Ishikawa (cell line): Measurements from ENCODE around the gene ZDHHC11.

Source experiments
- CEBPB ChIP-seq: IDR thresholded peaks from 2 replicates; pipeline ENCODE4 v1.6.1; 2012
- CREB1 ChIP-seq: IDR thresholded peaks from 2 replicates; pipeline ENCODE4 v1.6.1; 2012; ENCODE audit warnings: low read depth
- EGR1 ChIP-seq: IDR thresholded peaks from 2 replicates; pipeline ENCODE4 v1.6.1; 2012
- EP300 ChIP-seq: IDR thresholded peaks from 2 replicates; pipeline ENCODE4 v1.6.1; 2012; ENCODE audit warnings: borderline replicate concordance
- FOXM1 ChIP-seq: IDR thresholded peaks from 2 replicates; pipeline ENCODE4 v1.6.1; 2012; ENCODE audit warnings: low read depth, borderline replicate concordance
- MAX ChIP-seq: IDR thresholded peaks from 2 replicates; pipeline ENCODE4 v1.6.1; 2012
- NFIC ChIP-seq: IDR thresholded peaks from 2 replicates; pipeline ENCODE4 v1.6.1; 2012
- RAD21 ChIP-seq: IDR thresholded peaks from 2 replicates; pipeline ENCODE4 v1.6.1; 2012; ENCODE audit warnings: low read depth
- TAF1 ChIP-seq: IDR thresholded peaks from 2 replicates; pipeline ENCODE4 v1.6.1; 2012; ENCODE audit warnings: low read depth, mild to moderate bottlenecking
- TCF12 ChIP-seq: IDR thresholded peaks from 2 replicates; pipeline ENCODE4 v1.6.1; 2012; ENCODE audit warnings: low read depth
- TEAD4 ChIP-seq: IDR thresholded peaks from 2 replicates; pipeline ENCODE4 v1.6.1; 2012
- YY1 ChIP-seq: IDR thresholded peaks from 2 replicates; pipeline ENCODE4 v1.6.1; 2012; ENCODE audit warnings: low read depth
- ZBTB7A ChIP-seq: IDR thresholded peaks from 2 replicates; pipeline ENCODE4 v1.6.1; 2012; ENCODE audit warnings: low read depth
- TF ChIP-seq, protein P1 (sequence below): IDR thresholded peaks from 2 replicates; pipeline ENCODE4 v1.6.1; 2012; ENCODE audit warnings: low read depth, mild to moderate bottlenecking
- TF ChIP-seq, protein P2 (sequence below): IDR thresholded peaks from 2 replicates; pipeline ENCODE4 v1.6.1; 2012

Gene ZDHHC11

GRCh38 chr5:875931-876330, 25.1 kb upstream of the ZDHHC11 start:
- TF ChIP-seq CREB1 (no peak), NFIC (no peak), ZBTB7A (no peak), EGR1 (no peak), FOXM1 (no peak), CEBPB (no peak), RAD21 (no peak), YY1 (no peak), MAX (no peak), EP300 (no peak), TAF1 (no peak), TEAD4 (no peak), TCF12 (no peak)
- TF ChIP-seq, protein P1, sequence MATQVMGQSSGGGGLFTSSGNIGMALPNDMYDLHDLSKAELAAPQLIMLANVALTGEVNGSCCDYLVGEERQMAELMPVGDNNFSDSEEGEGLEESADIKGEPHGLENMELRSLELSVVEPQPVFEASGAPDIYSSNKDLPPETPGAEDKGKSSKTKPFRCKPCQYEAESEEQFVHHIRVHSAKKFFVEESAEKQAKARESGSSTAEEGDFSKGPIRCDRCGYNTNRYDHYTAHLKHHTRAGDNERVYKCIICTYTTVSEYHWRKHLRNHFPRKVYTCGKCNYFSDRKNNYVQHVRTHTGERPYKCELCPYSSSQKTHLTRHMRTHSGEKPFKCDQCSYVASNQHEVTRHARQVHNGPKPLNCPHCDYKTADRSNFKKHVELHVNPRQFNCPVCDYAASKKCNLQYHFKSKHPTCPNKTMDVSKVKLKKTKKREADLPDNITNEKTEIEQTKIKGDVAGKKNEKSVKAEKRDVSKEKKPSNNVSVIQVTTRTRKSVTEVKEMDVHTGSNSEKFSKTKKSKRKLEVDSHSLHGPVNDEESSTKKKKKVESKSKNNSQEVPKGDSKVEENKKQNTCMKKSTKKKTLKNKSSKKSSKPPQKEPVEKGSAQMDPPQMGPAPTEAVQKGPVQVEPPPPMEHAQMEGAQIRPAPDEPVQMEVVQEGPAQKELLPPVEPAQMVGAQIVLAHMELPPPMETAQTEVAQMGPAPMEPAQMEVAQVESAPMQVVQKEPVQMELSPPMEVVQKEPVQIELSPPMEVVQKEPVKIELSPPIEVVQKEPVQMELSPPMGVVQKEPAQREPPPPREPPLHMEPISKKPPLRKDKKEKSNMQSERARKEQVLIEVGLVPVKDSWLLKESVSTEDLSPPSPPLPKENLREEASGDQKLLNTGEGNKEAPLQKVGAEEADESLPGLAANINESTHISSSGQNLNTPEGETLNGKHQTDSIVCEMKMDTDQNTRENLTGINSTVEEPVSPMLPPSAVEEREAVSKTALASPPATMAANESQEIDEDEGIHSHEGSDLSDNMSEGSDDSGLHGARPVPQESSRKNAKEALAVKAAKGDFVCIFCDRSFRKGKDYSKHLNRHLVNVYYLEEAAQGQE = no peak
- TF ChIP-seq, protein P2, sequence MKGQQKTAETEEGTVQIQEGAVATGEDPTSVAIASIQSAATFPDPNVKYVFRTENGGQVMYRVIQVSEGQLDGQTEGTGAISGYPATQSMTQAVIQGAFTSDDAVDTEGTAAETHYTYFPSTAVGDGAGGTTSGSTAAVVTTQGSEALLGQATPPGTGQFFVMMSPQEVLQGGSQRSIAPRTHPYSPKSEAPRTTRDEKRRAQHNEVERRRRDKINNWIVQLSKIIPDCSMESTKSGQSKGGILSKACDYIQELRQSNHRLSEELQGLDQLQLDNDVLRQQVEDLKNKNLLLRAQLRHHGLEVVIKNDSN = no peak

DNA sequence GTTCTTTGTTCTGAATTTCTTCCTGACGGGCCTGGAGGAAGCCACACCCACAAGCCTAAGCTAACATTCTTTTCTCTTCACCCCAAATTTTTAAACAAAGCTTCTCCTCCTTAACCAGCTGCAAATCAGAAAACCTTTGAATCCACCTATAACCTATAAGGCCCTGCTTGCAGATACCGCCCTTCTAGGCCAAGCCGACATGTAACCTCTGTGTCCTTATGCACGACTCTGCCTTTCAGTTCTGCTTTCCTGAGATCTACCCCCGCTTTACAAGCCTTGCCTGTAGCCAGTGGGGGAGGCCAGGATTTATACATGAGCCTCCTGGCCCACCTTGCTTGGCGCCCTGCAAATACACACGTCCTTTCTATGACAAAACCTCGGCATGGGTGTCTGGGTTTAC, 22.5 kb upstream of the ZDHHC11 start:
- TF ChIP-seq FOXM1 = no peak
- TF ChIP-seq CEBPB = no peak
- no peak for TF ChIP-seq YY1
- TF ChIP-seq RAD21 = no peak
- no peak for TF ChIP-seq NFIC
- TF ChIP-seq, protein P2 = no peak
- TF ChIP-seq, protein P1 = no peak
- no peak for TF ChIP-seq MAX
- no peak for TF ChIP-seq TCF12
- TF ChIP-seq EGR1 = no peak
- TF ChIP-seq TEAD4 = no peak
- TF ChIP-seq ZBTB7A = no peak
- TF ChIP-seq CREB1 = no peak
- TF ChIP-seq EP300 = no peak

GRCh38 chr5:872301-872700, 21.5 kb upstream of the ZDHHC11 start:
- TF ChIP-seq FOXM1 = no peak
- TF ChIP-seq, protein P1 = no peak

DNA sequence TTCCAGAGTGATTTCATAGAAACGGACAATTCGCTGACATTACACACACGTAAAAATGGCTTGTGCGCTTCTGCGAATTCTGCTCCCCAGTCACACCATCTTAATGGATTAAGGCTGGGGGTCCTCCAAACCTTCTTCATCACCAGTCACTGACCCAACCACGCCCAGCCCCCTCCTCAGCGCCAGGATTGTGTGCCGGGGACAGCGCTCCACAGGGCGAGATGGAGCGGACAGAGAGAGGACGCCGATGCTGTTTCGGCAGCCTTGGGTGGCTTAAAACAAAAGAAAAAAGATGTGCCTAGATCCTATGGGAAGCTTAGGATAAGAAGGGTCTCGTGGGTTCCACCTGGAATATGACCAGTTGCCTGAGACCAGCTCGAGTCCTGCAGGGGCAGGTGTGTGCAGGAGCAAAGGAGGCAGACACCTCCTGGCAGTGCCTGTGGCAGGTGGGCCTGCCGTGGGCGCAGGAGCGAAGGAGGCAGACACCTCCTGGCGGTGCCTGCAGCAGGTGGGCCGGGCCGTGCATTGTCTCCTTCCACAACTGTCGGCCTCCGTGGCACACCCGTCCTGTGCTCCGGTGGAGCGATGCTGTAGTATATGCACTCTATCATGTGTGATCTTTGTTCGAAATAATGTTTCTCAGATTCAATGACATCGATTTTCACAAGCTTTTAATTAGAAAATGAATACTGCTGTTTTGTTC, 21.0 kb upstream of the ZDHHC11 start:
- no peak for TF ChIP-seq ZBTB7A
- no peak for TF ChIP-seq YY1
- no peak for TF ChIP-seq NFIC
- no peak for TF ChIP-seq RAD21
- no peak for TF ChIP-seq TCF12
- no peak for TF ChIP-seq CEBPB

DNA sequence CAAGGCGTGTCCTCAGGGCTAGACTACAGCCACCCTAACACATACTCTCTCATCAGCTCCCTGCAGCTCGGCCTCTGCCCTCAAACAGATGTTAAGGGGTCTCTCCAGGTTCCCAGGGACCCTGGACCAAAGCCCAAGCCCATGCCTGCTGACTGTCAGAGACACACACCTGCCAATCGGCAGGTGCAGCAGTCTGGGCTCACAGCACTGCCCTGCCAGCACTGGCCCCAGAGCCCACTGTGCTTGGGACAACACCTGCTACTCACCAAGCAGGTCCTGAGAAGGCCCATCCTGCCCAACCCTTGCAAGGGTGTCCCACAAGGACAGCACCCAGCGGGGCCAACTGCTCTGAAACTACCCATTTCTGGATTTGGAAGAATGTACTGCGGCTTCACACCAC, 20.2 kb upstream of the ZDHHC11 start:
- TF ChIP-seq EGR1 (no peak), MAX (no peak), YY1 (no peak), CREB1 (no peak), CEBPB (no peak), EP300 (no peak), TEAD4 (no peak), TCF12 (no peak)
- TF ChIP-seq, protein P1 = no peak
